Ishikawa (cell line): ENCODE results near the gene TNIP3.

Source experiments
- CEBPB ChIP-seq: IDR thresholded peaks from 2 replicates; pipeline ENCODE4 v1.6.1; 2012
- CREB1 ChIP-seq: IDR thresholded peaks from 2 replicates; pipeline ENCODE4 v1.6.1; 2012; ENCODE audit warnings: low read depth
- EGR1 ChIP-seq: IDR thresholded peaks from 2 replicates; pipeline ENCODE4 v1.6.1; 2012
- EP300 ChIP-seq: IDR thresholded peaks from 2 replicates; pipeline ENCODE4 v1.6.1; 2012; ENCODE audit warnings: borderline replicate concordance
- FOXM1 ChIP-seq: IDR thresholded peaks from 2 replicates; pipeline ENCODE4 v1.6.1; 2012; ENCODE audit warnings: low read depth, borderline replicate concordance
- MAX ChIP-seq: IDR thresholded peaks from 2 replicates; pipeline ENCODE4 v1.6.1; 2012
- NFIC ChIP-seq: IDR thresholded peaks from 2 replicates; pipeline ENCODE4 v1.6.1; 2012
- REST ChIP-seq: IDR thresholded peaks from 2 replicates; pipeline ENCODE4 v1.6.1; 2012; ENCODE audit warnings: low read depth, mild to moderate bottlenecking
- TCF12 ChIP-seq: IDR thresholded peaks from 2 replicates; pipeline ENCODE4 v1.6.1; 2012; ENCODE audit warnings: low read depth
- TEAD4 ChIP-seq: IDR thresholded peaks from 2 replicates; pipeline ENCODE4 v1.6.1; 2012
- YY1 ChIP-seq: IDR thresholded peaks from 2 replicates; pipeline ENCODE4 v1.6.1; 2012; ENCODE audit warnings: low read depth
- ZBTB7A ChIP-seq: IDR thresholded peaks from 2 replicates; pipeline ENCODE4 v1.6.1; 2012; ENCODE audit warnings: low read depth
- TF ChIP-seq, protein P1 (sequence below): IDR thresholded peaks from 2 replicates; pipeline ENCODE4 v1.6.1; 2012

Gene TNIP3

DNA sequence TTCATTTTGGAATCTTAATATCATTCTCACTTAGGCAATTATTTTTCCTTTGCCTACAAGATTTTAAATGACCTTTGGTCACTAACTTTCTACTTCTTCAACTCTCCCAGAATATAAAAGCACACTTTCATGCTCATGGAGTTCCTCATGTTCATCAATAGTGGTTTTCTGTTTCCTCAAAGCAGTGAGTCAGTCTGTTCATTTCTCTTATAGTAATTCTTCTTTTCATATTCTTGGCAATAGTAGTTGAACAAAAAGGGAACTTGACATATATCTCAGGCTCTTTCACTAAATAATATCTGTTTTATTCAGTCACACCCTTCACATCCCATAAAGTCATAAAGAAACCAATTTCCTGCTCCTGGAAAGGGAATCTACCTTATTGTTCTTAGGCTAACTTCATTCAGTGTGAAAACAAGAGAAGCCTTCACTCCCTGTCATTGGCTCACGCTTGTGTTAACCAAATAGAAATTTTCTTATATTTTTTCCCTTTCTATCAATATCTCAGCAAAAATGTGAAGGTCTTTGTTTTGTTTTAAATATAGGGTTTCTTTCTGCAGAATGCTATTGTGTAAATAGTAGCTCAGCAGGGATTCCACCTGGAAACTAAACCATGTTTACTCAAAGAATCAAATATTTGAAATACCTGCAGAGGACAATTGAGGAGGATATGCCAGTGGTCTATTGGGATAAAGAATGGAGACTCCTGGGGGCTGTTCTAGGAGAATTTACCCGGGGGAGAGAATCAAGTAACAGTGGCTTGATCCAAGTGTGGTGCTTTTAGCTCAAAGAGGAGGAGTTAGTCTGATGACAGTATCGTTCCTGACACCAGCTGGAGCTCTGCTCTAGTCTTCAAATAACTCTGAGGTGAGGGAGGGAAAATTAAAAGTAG, 13.4 kb upstream of the TNIP3 start:
- no peak for TF ChIP-seq MAX
- TF ChIP-seq YY1: no peak
- TF ChIP-seq REST: no peak
- TF ChIP-seq TEAD4: peak; percentile 38; the same call in 1 of the 2 replicates
- TF ChIP-seq TCF12: no peak

DNA sequence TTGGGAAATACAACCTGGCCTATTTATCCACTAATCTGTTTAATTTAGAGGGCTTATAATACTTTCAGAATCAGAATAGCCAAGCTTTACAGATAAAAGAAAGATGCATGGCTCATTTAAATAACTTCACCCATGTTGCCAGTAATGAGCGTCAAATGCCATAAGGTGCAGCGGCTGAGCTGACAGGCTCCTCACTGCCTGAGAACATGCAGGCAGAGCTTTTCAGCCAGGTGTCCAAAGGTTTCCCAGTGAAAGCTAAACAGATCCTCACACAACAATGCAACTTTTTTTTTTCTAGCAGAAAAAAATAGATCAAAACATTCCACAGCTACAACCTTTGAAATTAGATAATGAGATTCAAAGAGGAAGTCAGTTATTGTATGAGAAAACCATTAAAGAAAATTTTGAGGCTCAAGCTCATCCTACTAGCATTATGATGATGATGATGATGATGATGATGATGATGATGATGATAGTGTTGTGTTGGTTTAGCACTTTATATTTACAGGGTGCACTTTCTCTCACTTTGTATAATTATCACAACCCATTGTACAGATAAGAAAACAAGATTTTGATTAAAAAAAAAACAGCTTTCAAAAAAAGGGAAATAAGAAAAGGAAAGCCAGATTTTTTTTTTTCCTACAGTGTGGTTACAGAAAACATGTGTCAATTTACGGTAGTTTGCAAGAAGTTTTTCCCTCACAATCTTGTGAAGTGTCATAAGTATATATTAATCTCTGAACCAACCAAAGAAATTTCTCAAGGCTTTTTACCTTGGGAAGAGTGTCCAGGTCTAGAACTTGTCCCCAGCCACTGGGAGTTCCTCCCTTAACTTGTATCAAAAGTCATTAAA, 12.2 kb upstream of the TNIP3 start:
- TF ChIP-seq CREB1 (no peak), ZBTB7A (no peak), CEBPB (no peak), MAX (no peak)
- TF ChIP-seq, protein P1, sequence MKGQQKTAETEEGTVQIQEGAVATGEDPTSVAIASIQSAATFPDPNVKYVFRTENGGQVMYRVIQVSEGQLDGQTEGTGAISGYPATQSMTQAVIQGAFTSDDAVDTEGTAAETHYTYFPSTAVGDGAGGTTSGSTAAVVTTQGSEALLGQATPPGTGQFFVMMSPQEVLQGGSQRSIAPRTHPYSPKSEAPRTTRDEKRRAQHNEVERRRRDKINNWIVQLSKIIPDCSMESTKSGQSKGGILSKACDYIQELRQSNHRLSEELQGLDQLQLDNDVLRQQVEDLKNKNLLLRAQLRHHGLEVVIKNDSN: no peak

- TF ChIP-seq TEAD4 (no peak), EGR1 (no peak), CREB1 (no peak)
These were observed 4.5 kb upstream of the TNIP3 start for GRCh38 chr4:121168446-121169281.

DNA sequence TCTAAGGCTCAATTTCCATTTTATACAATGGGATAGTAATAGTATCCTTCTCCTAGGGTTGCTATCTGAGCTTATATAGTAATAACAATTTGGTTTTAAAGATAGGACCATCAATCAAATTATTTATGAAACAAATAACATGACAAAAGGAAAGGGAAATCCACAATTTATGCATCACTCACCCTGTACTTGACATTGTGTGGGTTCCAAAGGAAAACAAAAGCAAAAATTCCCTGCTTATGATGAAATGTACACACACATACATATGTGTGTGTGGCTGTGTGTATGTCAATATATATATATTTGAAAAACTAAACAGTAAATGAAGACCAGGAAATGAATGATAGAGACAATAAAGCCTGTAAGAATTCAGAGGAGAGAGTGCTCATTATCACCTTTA, 2.9 kb upstream of the TNIP3 start:
- TF ChIP-seq REST (no peak), CEBPB (no peak), FOXM1 (no peak), TCF12 (no peak), EP300 (no peak), ZBTB7A (no peak)
- TF ChIP-seq, protein P1: no peak

- TF ChIP-seq ZBTB7A: no peak
- no peak for TF ChIP-seq YY1
- no peak for TF ChIP-seq CEBPB
- TF ChIP-seq FOXM1: no peak
- no peak for TF ChIP-seq NFIC
- TF ChIP-seq TEAD4: no peak
- TF ChIP-seq EGR1: no peak
These were observed 1.1 kb upstream of the TNIP3 start for GRCh38 chr4:121165206-121165605.
